Transverse colon (tissue), 4 donors: Measurements from ENCODE around the gene TMTC2. TPM values are rescaled to one million over a fixed set of nuclear protein-coding genes. Genes with fewer than 3 reads are reported as not detected.

Source experiments
- DNase-seq: peaks from one replicate; pipeline ENCODE4 v3.0.0-alpha.2; 2019
- H3K27ac ChIP-seq, 4 donors: fragments of 200-600 bp; sonication (generic); 2 replicates each; pipeline ENCODE4 v1.5.1; 2016 to 2018; ENCODE audit warnings: inconsistent platforms in 4 of 4
- H3K27me3 ChIP-seq: fragments of 200-600 bp; sonication (generic); 2 replicates; pipeline ENCODE4 v1.5.1; 2017; ENCODE audit warnings: inconsistent platforms
- H3K36me3 ChIP-seq, 4 donors: fragments of 200-600 bp; sonication (generic); 2 replicates each; pipeline ENCODE4 v1.5.1; 2017 to 2019; ENCODE audit warnings: inconsistent platforms in 4 of 4
- H3K4me1 ChIP-seq, 4 donors: fragments of 200-600 bp; sonication (generic); 2 replicates each; pipeline ENCODE4 v1.5.1; 2017 to 2020; ENCODE audit warnings: inconsistent platforms in 4 of 4
- H3K4me3 ChIP-seq, 4 donors: fragments of 200-600 bp; sonication (generic); 1 replicate in 1 of 4; 2 replicates in 3 of 4; pipeline versions ENCODE4 v1.5.1 to v1.6.1; 2017 to 2019; ENCODE audit warnings: inconsistent platforms in 4 of 4
- H3K9me3 ChIP-seq, 2 donors: fragments of 200-600 bp; sonication (generic); 2 replicates each; pipeline ENCODE4 v1.5.1; 2017 to 2019; ENCODE audit warnings: inconsistent platforms in 2 of 2
- EP300 ChIP-seq: sonication (generic); formaldehyde crosslinking; IDR thresholded peaks from one replicate; pipeline ENCODE4 v1.6.1; 2017; ENCODE audit warnings: antibody characterized with exemption, low read depth
- POLR2A ChIP-seq: fragments of 450-650 bp; IDR thresholded peaks from one replicate; pipeline ENCODE4 v1.6.1; 2016; ENCODE audit warnings: antibody characterized with exemption, mild to moderate bottlenecking, moderate library complexity
- POLR2AphosphoS5 ChIP-seq, 3 donors: sonication (generic); formaldehyde crosslinking; IDR thresholded peaks; one replicate each; pipeline ENCODE4 v1.6.1; 2016; ENCODE audit warnings: antibody characterized with exemption in 3 of 3
- WGBS, 2 donors: methylation state at CpG; one replicate each; pipeline ENCODE4 v1.1.5; 2018; ENCODE audit warnings: low coverage in 1 of 2; 5-methylcytosine and 5-hydroxymethylcytosine counted together
- in situ Hi-C, 4 donors: fragments of 200-750 bp; cut with MboI; loops; one replicate each; pipeline versions ENCODE4 v1.15.0 to v1.15.1; 2017; ENCODE audit warnings: low sequenced_read_pairs in 3 of 4, low pct_ligation_motif_present in 1 of 4, low pct_unique_long_range_greater_than_20kb in 1 of 4
- intact Hi-C: fragments of 100-400 bp; cut with DNase I; formaldehyde crosslinking; loops from one replicate; pipeline ENCODE4 v1.15.1; 2023; ENCODE audit warnings: low total_unique reads
- total RNA-seq, 4 donors: library from RNA; depleted of rRNA; stranded (reverse); fragments of >200 nt; gene quantifications; one replicate each; pipeline ENCODE4 v1.1.0, GENCODE V29; 2016
- TF ChIP-seq, protein P1 (sequence below), 5 experiments: fragments of 200-600 bp in 3 of 5; fragments of 450-650 bp in 2 of 5; sonication (generic) in 3 of 5; IDR thresholded peaks; 1 replicate in 2 of 5; 2 replicates in 3 of 5; pipeline ENCODE4 v1.5.1; 2016 to 2017; ENCODE audit warnings: antibody characterized with exemption in 5 of 5, inconsistent platforms in 3 of 5, mild to moderate bottlenecking in 2 of 5, moderate library complexity in 1 of 5

Gene TMTC2
- total RNA-seq, 4 donors from 2014 or later, result 11.3 to 19.8 (median 17.1) TPM

DNA sequence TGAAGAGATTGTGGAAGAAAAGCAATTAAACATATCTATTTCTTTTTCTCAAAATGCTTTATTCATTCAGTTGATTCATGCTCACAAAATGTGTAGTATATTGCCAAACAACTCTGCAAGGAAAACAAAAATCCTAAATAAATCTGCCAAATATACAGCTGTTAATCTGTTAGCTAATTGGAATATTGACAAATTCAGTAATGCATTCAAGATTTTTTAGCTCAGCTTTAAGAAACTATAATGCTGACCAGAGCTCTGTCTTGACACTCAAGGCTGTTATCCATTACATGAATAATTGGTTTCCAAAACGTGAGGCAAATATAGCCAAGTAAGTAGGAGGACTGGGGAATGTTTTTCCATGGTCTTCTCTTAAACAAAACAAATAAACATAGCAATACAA lies 146.8 kb downstream of the TMTC2 start:
- H3K4me3 ChIP-seq, result no peak overlapping the region
- no peak for DNase-seq
- no peaks in the 10 kb centered on the region for H3K27me3 ChIP-seq
- WGBS, 2 donors, result 40 to 41% methylated on average over 1 of the region's 1 CpG
- no peak overlapping the region for H3K27ac ChIP-seq
- in situ Hi-C loops (no loop called here), intact Hi-C loops (no loop called here)
- peaks cover 0 to 9% (median 0%) of the 10 kb centered on the region in 4 donors for H3K4me1 ChIP-seq
- no peak for TF ChIP-seq EP300
- no peak for TF ChIP-seq POLR2AphosphoS5 (IDR thresholded peaks at IDR 0.05)
- TF ChIP-seq, protein P1, sequence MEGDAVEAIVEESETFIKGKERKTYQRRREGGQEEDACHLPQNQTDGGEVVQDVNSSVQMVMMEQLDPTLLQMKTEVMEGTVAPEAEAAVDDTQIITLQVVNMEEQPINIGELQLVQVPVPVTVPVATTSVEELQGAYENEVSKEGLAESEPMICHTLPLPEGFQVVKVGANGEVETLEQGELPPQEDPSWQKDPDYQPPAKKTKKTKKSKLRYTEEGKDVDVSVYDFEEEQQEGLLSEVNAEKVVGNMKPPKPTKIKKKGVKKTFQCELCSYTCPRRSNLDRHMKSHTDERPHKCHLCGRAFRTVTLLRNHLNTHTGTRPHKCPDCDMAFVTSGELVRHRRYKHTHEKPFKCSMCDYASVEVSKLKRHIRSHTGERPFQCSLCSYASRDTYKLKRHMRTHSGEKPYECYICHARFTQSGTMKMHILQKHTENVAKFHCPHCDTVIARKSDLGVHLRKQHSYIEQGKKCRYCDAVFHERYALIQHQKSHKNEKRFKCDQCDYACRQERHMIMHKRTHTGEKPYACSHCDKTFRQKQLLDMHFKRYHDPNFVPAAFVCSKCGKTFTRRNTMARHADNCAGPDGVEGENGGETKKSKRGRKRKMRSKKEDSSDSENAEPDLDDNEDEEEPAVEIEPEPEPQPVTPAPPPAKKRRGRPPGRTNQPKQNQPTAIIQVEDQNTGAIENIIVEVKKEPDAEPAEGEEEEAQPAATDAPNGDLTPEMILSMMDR (IDR thresholded peaks at IDR 0.05), result no peak
- no peak for TF ChIP-seq POLR2A
- H3K9me3 ChIP-seq, result no peaks in the 10 kb centered on the region
- H3K36me3 ChIP-seq, result no peaks in the 10 kb centered on the region

DNA sequence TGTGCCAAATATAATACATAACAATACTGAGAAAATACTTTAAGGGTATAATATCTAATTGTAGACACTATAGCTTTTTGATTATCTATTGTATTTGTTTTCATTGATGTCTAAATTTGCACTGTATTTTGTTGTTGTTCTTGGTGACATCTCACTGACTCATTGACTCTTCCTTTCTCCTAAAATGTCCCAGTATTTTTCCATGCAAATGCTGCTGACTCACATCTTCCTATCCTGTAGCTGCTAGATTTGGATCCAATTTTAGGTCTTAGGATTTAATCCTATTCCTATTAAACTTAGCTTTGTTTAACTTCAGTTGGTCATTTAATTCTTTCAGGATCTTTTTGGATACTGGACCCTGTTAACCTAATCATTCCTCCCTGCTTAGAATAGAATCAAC lies 148.5 kb downstream of the TMTC2 start:
- in situ Hi-C loops, result no loop called here
- DNase-seq, result no peak

DNA sequence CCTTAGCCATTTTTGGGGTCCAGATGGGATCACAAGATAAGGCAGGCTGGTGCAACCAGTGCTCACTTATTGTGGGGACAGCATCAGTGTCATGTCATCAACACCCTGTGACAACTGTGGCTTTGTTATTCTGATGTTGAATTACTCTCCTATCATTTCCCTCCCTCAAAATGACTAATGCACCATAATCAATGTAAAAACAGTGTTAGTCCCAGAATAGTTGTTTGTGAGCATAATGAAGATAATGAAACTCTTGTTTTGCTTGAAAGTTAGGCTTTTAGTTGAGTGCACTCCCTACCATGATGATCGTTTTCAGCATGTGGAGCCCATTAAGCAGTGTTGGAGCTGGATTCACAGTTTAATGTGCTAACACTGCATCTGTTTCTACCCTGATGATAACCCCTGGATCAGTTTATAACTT lies 151.4 kb downstream of the TMTC2 start:
- Histone ChIP-seq H3K4me1 (peaks cover 0 to 3% (median 0%) of the 10 kb centered on the region in 4 donors), H3K27me3 (no peaks in the 10 kb centered on the region), H3K27ac (no peak overlapping the region), H3K4me3 (no peak overlapping the region), H3K9me3 (no peaks in the 10 kb centered on the region), H3K36me3 (no peaks in the 10 kb centered on the region)
- in situ Hi-C loops (no loop called here), intact Hi-C loops (no loop called here)
- no peak for DNase-seq
- 73 to 82% methylated on average over 1 of the region's 1 CpG for WGBS, 2 donors
- TF ChIP-seq POLR2AphosphoS5 (IDR thresholded peaks at IDR 0.05) (no peak), EP300 (no peak), POLR2A (no peak)
- TF ChIP-seq, protein P1 (IDR thresholded peaks at IDR 0.05), result no peak

More for the DNA sequence above, 148.5 kb downstream of the TMTC2 start:
- Histone ChIP-seq H3K9me3 (no peaks in the 10 kb centered on the region), H3K4me3 (no peak overlapping the region), H3K27ac (peak overlapping the region in 2 of 4 donors; percentile 3 to 15), H3K27me3 (no peaks in the 10 kb centered on the region), H3K4me1 (peaks cover 0 to 9% (median 0%) of the 10 kb centered on the region in 4 donors), H3K36me3 (no peaks in the 10 kb centered on the region)
- intact Hi-C loops, result no loop called here
- TF ChIP-seq, protein P1 (IDR thresholded peaks at IDR 0.05), result no peak
- TF ChIP-seq EP300 (no peak), POLR2A (no peak), POLR2AphosphoS5 (IDR thresholded peaks at IDR 0.05) (no peak)

DNA sequence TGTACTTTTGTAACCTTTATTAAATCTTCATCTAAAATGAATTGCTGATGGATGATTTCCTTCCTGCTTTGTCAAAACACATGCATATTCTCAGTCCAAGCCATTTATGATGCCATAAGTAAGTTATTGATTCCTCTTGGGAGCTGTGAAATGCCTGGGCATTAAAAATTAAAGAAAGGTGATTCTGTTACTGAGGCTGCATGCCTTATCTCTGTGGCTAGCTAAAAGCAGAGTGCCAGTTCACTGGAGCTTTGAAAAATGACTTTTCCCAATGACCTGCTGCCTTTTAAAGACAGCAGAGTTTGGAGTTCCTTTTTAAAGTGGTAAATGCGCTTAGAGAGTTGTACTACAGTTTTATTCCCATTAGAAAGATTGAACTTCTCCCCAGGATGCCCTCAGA lies 152.1 kb downstream of the TMTC2 start:
- TF ChIP-seq EP300, result no peak
- no peak for TF ChIP-seq POLR2AphosphoS5 (IDR thresholded peaks at IDR 0.05)
- no peak for TF ChIP-seq POLR2A
- TF ChIP-seq, protein P1 (IDR thresholded peaks at IDR 0.05), result no peak
- Histone ChIP-seq H3K4me1 (no peaks in the 10 kb centered on the region), H3K9me3 (no peaks in the 10 kb centered on the region), H3K36me3 (no peaks in the 10 kb centered on the region), H3K4me3 (no peak overlapping the region), H3K27ac (no peak overlapping the region), H3K27me3 (no peaks in the 10 kb centered on the region)
- in situ Hi-C loops, result no loop called here
- intact Hi-C loops, result no loop called here
- no peak for DNase-seq
- WGBS, 2 donors, result 87% methylated on average over 1 of the region's 1 CpG; no CpG with 5 or more reads in 1 of the 2 donors
